CD14-positive monocyte (primary cell): ENCODE measurements around the gene DDHD1. TPM values are rescaled to one million over a fixed set of nuclear protein-coding genes. Genes with fewer than 3 reads are reported as not detected.

Source experiments
- DNase-seq, 3 donors: peaks; one replicate each; pipeline ENCODE4 v3.0.0-alpha.2; 2011 to 2022
- H2AFZ ChIP-seq: 2 replicates; pipeline ENCODE4 v1.6.0; 2012; ENCODE audit warnings: mild to moderate bottlenecking, low read depth, low read length, inconsistent platforms; ENCODE audit not compliant: insufficient read depth, poor library complexity, severe bottlenecking
- H3K27ac ChIP-seq, 2 donors: 1 replicate in 1 of 2; 2 replicates in 1 of 2; pipeline ENCODE4 v1.5.1; 2012 to 2013; ENCODE audit warnings: low read length in 2 of 2, control low read depth in 1 of 2, inconsistent platforms in 1 of 2, low read depth in 1 of 2, mild to moderate bottlenecking in 1 of 2
- H3K27me3 ChIP-seq, 2 donors: one replicate each; pipeline versions ENCODE4 v1.6.0 to v1.6.1; 2011 to 2013; ENCODE audit warnings: low read length in 2 of 2; ENCODE audit not compliant: control insufficient read depth in 2 of 2, insufficient read depth in 2 of 2
- H3K36me3 ChIP-seq, 2 donors: replicated peaks in 1 of 2; 1 replicate in 1 of 2; 2 replicates in 1 of 2; pipeline versions ENCODE4 v1.5.1 to v1.6.1; 2012 to 2013; ENCODE audit warnings: low read length in 2 of 2, control low read depth in 1 of 2, inconsistent platforms in 1 of 2, mild to moderate bottlenecking in 1 of 2; ENCODE audit not compliant: insufficient read depth in 2 of 2, control insufficient read depth in 1 of 2
- H3K4me1 ChIP-seq, 2 donors: 1 replicate in 1 of 2; 2 replicates in 1 of 2; pipeline versions ENCODE4 v1.5.1 to v1.6.1; 2012 to 2013; ENCODE audit warnings: low read length in 2 of 2, control low read depth in 1 of 2, inconsistent platforms in 1 of 2, mild to moderate bottlenecking in 1 of 2, moderate library complexity in 1 of 2; ENCODE audit not compliant: insufficient read depth in 2 of 2, control insufficient read depth in 1 of 2
- H3K4me2 ChIP-seq: replicated peaks from 2 replicates; pipeline ENCODE3; 2012; ENCODE audit warnings: low read length, moderate library complexity, mild to moderate bottlenecking; ENCODE audit not compliant: poor library complexity, severe bottlenecking; ENCODE audit errors: extremely low read depth
- H3K4me3 ChIP-seq, 3 experiments: fragments of 200-600 bp in 1 of 3; sonication (generic) in 1 of 3; replicated peaks in 1 of 3; 1 replicate in 2 of 3; 2 replicates in 1 of 3; pipeline ENCODE4 v1.5.1; 2011 to 2013; ENCODE audit warnings: low read length in 3 of 3, mild to moderate bottlenecking in 3 of 3, control low read depth in 2 of 3, low read depth in 2 of 3, inconsistent platforms in 1 of 3, moderate library complexity in 1 of 3
- H3K79me2 ChIP-seq: 2 replicates; pipeline ENCODE4 v1.6.0; 2012; ENCODE audit warnings: mild to moderate bottlenecking, control low read depth, inconsistent platforms, low read length, moderate library complexity; ENCODE audit not compliant: insufficient read depth
- H3K9ac ChIP-seq: 2 replicates; pipeline ENCODE4 v1.6.0; 2017; ENCODE audit warnings: low read length, mild to moderate bottlenecking; ENCODE audit not compliant: insufficient read depth, poor library complexity, severe bottlenecking
- H3K9me3 ChIP-seq, 2 donors: replicated peaks in 1 of 2; 1 replicate in 1 of 2; 2 replicates in 1 of 2; pipeline versions ENCODE4 v1.5.1 to v1.6.1; 2012 to 2013; ENCODE audit warnings: low read length in 2 of 2, control low read depth in 1 of 2; ENCODE audit not compliant: control insufficient read depth in 1 of 2, insufficient read depth in 1 of 2
- H4K20me1 ChIP-seq: 2 replicates; pipeline ENCODE4 v1.6.0; 2012; ENCODE audit warnings: mild to moderate bottlenecking, low read length, control low read depth, moderate library complexity; ENCODE audit not compliant: insufficient read depth
- H3K27ac Mint-ChIP-seq, 7 donors: one replicate each; pipeline ENCODE4 v1.8.0; 2020; ENCODE audit warnings: mild to moderate bottlenecking in 7 of 7, mixed read lengths in 7 of 7, moderate library complexity in 6 of 7, inconsistent platforms in 2 of 7
- H3K27me3 Mint-ChIP-seq, 3 donors: one replicate each; pipeline ENCODE4 v1.8.0; 2021 to 2022; ENCODE audit warnings: low read depth in 3 of 3, mild to moderate bottlenecking in 3 of 3, mixed read lengths in 3 of 3, moderate library complexity in 3 of 3, inconsistent platforms in 1 of 3
- H3K36me3 Mint-ChIP-seq, 2 donors: one replicate each; pipeline ENCODE4 v1.8.0; 2020; ENCODE audit warnings: mixed read lengths in 2 of 2, inconsistent platforms in 1 of 2, mild to moderate bottlenecking in 1 of 2
- H3K4me1 Mint-ChIP-seq: one replicate; pipeline ENCODE4 v1.8.0; 2020; ENCODE audit warnings: mild to moderate bottlenecking, mixed read lengths
- H3K4me3 Mint-ChIP-seq, 2 donors: one replicate each; pipeline ENCODE4 v1.8.0; 2020; ENCODE audit warnings: mild to moderate bottlenecking in 2 of 2, mixed read lengths in 2 of 2, moderate library complexity in 1 of 2
- H3K9me3 Mint-ChIP-seq, 7 donors: one replicate each; pipeline ENCODE4 v1.8.0; 2020 to 2022; ENCODE audit warnings: mixed read lengths in 7 of 7, mild to moderate bottlenecking in 6 of 7, moderate library complexity in 6 of 7, inconsistent platforms in 2 of 7
- WGBS: methylation state at CpG from one replicate; pipeline ENCODE4 v1.1.5; 2013; ENCODE audit warnings: missing lambda C conversion rate; ENCODE audit not compliant: insufficient coverage; 5-methylcytosine and 5-hydroxymethylcytosine counted together
- intact Hi-C, 2 donors: fragments of 100-400 bp; cut with micrococcal nuclease; formaldehyde crosslinking; loops; one replicate each; pipeline versions ENCODE4 v1.15.0 to v1.15.1; 2023
- polyA plus RNA-seq, 3 donors: library from polyadenylated mRNA; depleted of rRNA in 1 of 3; unstranded in 2 of 3; stranded (reverse) in 1 of 3; fragments of 300-500 nt in 2 of 3; fragments of >200 nt in 1 of 3; fragmentation: Illumina TruSeq in 2 of 3; gene quantifications; 1 replicate in 2 of 3; 2 replicates in 1 of 3; pipeline ENCODE4 v1.2.3, GENCODE V29; 2012 to 2021
- TF ChIP-seq, protein P1 (sequence below): fragments of 200-600 bp; IDR thresholded peaks from one replicate; pipeline ENCODE4 v1.8.0; 2022; ENCODE audit warnings: antibody characterized with exemption, mild to moderate bottlenecking

The DDHD1 gene
- polyA plus RNA-seq, 3 donors: 2.2 to 7.0 (median 3.1) TPM

DNA sequence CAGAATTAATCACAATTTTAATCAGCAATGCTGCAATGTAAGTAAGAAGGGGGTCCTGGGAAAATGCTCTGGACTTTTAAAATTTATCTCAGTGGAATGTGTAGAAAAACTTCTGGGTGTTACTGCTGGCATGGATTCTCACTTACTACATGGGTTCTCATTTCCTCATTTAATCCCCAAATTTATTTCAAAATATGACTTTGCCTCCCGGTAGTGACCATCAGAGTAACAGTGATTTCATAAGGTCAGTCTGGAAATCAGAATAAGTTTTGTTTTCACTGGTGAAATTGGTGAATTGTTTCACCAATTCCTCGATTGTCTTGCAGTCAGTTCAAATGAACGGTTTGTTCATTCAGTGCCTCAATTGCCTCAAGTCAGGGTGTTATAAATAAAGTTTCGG lies 22.3 kb upstream of the DDHD1 start:
- H3K27ac Mint-ChIP-seq: no peak overlapping the region
- H3K4me3 ChIP-seq: no peak overlapping the region
- no peaks in the 10 kb centered on the region for H3K4me1 ChIP-seq
- H3K4me1 Mint-ChIP-seq: peaks cover 10% of the 10 kb centered on the region
- intact Hi-C loops: no loop called here
- H3K27me3 ChIP-seq: no peaks in the 10 kb centered on the region
- no peaks in the 10 kb centered on the region for H3K36me3 Mint-ChIP-seq
- H3K36me3 ChIP-seq: no peaks in the 10 kb centered on the region
- WGBS: no CpG with 5 or more reads among the region's 4 CpGs
- H3K27me3 Mint-ChIP-seq: peaks cover 2 to 3% (median 3%) of the 10 kb centered on the region in 3 donors
- H3K4me2 ChIP-seq: no peak overlapping the region
- no peaks in the 10 kb centered on the region for H3K9me3 ChIP-seq
- no peak for DNase-seq
- no peak overlapping the region for H3K4me3 Mint-ChIP-seq
- H3K9ac ChIP-seq: no peak overlapping the region
- TF ChIP-seq, protein P1, sequence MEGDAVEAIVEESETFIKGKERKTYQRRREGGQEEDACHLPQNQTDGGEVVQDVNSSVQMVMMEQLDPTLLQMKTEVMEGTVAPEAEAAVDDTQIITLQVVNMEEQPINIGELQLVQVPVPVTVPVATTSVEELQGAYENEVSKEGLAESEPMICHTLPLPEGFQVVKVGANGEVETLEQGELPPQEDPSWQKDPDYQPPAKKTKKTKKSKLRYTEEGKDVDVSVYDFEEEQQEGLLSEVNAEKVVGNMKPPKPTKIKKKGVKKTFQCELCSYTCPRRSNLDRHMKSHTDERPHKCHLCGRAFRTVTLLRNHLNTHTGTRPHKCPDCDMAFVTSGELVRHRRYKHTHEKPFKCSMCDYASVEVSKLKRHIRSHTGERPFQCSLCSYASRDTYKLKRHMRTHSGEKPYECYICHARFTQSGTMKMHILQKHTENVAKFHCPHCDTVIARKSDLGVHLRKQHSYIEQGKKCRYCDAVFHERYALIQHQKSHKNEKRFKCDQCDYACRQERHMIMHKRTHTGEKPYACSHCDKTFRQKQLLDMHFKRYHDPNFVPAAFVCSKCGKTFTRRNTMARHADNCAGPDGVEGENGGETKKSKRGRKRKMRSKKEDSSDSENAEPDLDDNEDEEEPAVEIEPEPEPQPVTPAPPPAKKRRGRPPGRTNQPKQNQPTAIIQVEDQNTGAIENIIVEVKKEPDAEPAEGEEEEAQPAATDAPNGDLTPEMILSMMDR: no peak
- no peak overlapping the region for H2AFZ ChIP-seq
- no peaks in the 10 kb centered on the region for H4K20me1 ChIP-seq
- H3K27ac ChIP-seq: no peak overlapping the region
- H3K9me3 Mint-ChIP-seq: no peaks in the 10 kb centered on the region
- H3K79me2 ChIP-seq: no peaks in the 10 kb centered on the region

DNA sequence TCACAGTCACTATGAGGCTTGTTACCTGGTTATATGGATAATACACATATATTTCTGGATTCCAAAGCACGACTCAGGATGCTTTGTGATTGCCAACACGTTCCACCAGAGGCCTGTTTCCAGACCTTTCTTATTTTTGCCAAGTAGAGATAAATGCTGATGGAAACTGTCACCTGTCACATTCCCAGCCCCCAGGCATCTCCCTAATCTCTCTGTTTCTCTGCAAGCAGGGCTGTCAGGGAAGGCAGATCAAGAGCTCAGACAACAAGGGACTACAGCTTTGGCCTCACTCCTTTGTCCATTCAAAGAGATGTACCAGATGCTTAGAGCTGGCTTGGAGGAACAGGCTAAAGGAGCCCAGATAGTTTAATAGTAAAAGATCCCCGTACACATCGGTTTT lies 21.8 kb upstream of the DDHD1 start:
- H3K27ac ChIP-seq: no peak overlapping the region
- no peak overlapping the region for H3K4me3 Mint-ChIP-seq
- H4K20me1 ChIP-seq: no peaks in the 10 kb centered on the region
- no peaks in the 10 kb centered on the region for H3K36me3 ChIP-seq
- WGBS: no CpG with 5 or more reads among the region's 4 CpGs
- H3K36me3 Mint-ChIP-seq: no peaks in the 10 kb centered on the region
- H3K79me2 ChIP-seq: no peaks in the 10 kb centered on the region
- no peaks in the 10 kb centered on the region for H3K9me3 ChIP-seq
- H3K4me1 ChIP-seq: no peaks in the 10 kb centered on the region
- H3K27me3 ChIP-seq: no peaks in the 10 kb centered on the region
- peaks cover 2 to 3% (median 2%) of the 10 kb centered on the region in 3 donors for H3K27me3 Mint-ChIP-seq
- TF ChIP-seq, protein P1: no peak
- no peak for DNase-seq
- no peak overlapping the region for H3K4me3 ChIP-seq
- H3K9me3 Mint-ChIP-seq: no peaks in the 10 kb centered on the region
- no peak overlapping the region for H3K27ac Mint-ChIP-seq
- intact Hi-C loops: no loop called here
- no peak overlapping the region for H3K9ac ChIP-seq
- H3K4me2 ChIP-seq: no peak overlapping the region
- H2AFZ ChIP-seq: no peak overlapping the region
- peaks cover 10% of the 10 kb centered on the region for H3K4me1 Mint-ChIP-seq
